Measurements from ENCODE around the gene TMEM260. TPM values are rescaled to one million over a fixed set of nuclear protein-coding genes. Genes with fewer than 3 reads are reported as not detected.
"Not testable (repeated sequence)": the region's sequence is repeated elsewhere in the genome, so short reads cannot be mapped to it uniquely, and the experiment has no call there.

TMEM260 gene
- total RNA-seq, 1 donor from 2014 or later, result 17.9 TPM

GRCh38 chr14:56594428-56594827, 14.8 kb downstream of the TMEM260 start:
- DNase-seq (ENCODE audit: low spot score in 2 of 2) (no peak), FAIRE-seq (peak; percentile 13)

- FAIRE-seq (no peak), DNase-seq (ENCODE audit: low spot score in 2 of 2) (no peak)
These were observed 18.9 kb downstream of the TMEM260 start for GRCh38 chr14:56598519-56598918.

GRCh38 chr14:56603648-56604047, 24.1 kb downstream of the TMEM260 start:
- DNase-seq (ENCODE audit: low spot score in 2 of 2) (no peak), FAIRE-seq (no peak)

DNA sequence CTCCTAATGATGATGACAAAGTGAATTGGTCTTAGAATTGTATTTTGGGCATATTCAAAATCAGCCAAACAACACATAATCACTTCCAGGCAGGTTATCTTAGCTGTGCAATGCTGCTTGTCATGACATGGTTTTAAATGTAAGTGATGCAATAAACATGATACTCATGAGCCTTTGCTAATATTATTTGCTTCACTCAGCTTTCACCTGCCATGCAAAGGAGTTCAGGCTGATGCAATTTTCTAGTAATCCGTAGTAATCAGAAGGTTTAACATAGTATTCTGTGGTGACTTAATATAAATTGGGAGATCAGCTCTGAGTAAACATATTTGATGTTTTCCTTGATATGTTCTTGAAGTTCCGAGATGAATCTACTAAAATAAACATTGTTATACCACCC, 29.1 kb downstream of the TMEM260 start:
- FAIRE-seq (no peak), DNase-seq (ENCODE audit: low spot score in 2 of 2) (no peak)

- not testable (repeated sequence) for FAIRE-seq; DNase-seq (ENCODE audit: low spot score in 2 of 2)
These were observed 32.1 kb downstream of the TMEM260 start for GRCh38 chr14:56611663-56612062.

GRCh38 chr14:56617084-56617483, 37.5 kb downstream of the TMEM260 start:
- DNase-seq (ENCODE audit: low spot score in 2 of 2) (no peak), FAIRE-seq (no peak)

GRCh38 chr14:56630707-56631106, 51.1 kb downstream of the TMEM260 start:
- DNase-seq (ENCODE audit: low spot score in 2 of 2) (no peak), FAIRE-seq (no peak)

DNA sequence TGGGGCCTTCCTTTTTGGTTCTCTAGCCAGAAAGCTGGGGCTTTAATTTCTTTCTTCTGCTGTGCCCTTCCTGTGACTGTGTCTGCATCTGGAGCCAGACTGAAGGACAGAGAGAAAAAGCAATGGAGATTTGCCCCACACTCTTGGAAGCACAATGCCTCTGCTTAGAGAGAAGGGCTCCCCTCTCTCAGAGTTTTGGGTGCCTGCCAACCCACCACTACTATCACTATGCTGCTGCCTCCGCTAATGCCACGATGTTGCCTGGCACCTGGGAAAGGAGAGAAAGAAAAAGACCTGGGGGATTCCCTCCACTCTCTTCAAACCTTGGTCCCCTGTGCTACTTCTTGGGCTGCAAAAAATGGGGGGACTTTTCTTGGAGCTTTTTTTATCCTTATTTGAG, 52.6 kb downstream of the TMEM260 start:
- DNase-seq (ENCODE audit: low spot score in 2 of 2) (no peak), FAIRE-seq (no peak)

GRCh38 chr14:56633544-56633943, 53.9 kb downstream of the TMEM260 start:
- FAIRE-seq, result no peak
- DNase-seq (ENCODE audit: low spot score in 2 of 2), result no peak

GRCh38 chr14:56635041-56635440, 55.4 kb downstream of the TMEM260 start:
- DNase-seq (ENCODE audit: low spot score in 2 of 2) (no peak), FAIRE-seq (no peak)

- no peak for FAIRE-seq
- no peak for DNase-seq (ENCODE audit: low spot score in 2 of 2)
These were observed 67.9 kb downstream of the TMEM260 start for GRCh38 chr14:56647493-56647892.

DNA sequence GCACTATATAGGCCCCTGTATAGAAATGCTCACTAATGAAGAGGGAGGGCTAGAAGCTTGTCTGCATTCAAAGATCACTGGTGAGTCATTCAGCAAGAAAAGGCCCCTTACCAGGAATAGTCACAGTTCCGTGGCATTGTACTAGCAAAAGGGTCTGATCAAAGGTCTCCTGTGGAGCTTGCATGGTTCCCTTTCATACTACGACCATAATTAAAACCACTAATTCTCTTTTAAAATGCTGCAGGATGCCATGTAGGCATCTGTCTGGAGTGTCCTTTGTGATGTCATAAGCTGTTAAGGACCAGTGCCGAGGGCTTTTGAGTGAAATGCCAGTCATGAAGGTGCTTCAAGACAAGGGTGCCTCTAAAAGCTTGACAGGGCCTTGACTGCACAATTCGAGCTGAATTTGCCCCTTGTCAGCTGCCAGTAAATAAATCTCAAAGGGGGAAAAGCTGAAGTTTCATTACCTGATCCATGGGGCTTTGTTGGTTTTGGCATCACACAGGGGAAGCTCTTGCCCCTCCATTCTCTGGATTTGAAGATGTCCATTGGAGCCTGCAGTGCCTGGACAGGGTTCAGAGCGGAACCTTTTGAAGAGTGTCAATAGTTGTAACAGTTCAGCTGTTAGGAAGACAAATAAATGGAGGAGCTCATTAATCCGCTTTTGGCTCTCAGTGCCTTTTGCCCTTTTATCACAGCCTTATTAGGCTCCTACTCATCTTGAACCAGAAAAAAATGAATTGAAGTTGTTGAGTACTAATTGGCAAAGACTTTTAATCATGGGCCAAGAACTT, 69.1 kb downstream of the TMEM260 start:
- no peak for DNase-seq (ENCODE audit: low spot score in 2 of 2)
- no peak for FAIRE-seq

- no peak for FAIRE-seq
- DNase-seq (ENCODE audit: low spot score in 2 of 2), result no peak
These were observed 69.8 kb downstream of the TMEM260 start for GRCh38 chr14:56649382-56649781.

DNA sequence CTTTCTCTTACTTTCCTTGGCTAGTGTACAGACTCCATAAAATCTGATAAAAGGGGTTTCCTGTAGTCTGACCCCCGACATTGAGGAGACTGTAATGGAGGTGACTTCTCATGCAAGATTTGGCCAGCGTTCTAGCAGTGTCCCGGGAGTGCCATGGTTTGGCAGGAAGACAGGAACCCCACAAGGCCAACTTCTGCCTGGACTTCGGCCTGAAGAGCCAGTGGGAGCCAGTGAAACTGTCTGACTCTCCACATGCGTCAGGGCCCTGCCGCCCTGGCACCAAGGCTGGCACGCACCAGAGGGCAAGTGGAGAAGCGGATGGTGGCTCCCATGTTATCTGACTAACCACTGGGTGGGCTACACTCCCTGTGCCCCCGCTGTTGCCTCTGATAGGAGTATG, 70.5 kb downstream of the TMEM260 start:
- DNase-seq (ENCODE audit: low spot score in 2 of 2), result no peak
- FAIRE-seq, result no peak

DNA sequence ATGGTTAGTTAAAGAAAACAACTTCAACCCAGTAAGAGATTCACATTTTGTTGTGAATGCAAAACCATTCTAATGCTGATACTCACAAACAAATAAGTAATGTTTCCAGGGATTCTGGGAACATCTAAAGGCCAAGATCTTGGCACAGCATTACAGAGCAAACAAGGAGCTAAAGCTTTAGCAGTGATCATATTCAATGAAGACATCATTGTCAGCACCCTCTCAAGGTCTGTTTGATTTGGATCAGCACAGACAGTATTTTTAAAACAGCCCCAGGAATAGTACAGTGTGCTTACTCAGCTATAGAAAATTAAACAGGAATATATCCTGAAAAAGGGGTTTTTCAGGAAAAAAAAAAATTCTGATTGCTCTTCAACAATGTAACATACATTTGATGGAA, 71.4 kb downstream of the TMEM260 start:
- no peak for FAIRE-seq
- DNase-seq (ENCODE audit: low spot score in 2 of 2), result no peak

- no peak for FAIRE-seq
- no peak for DNase-seq (ENCODE audit: low spot score in 2 of 2)
These were observed 78.0 kb downstream of the TMEM260 start for GRCh38 chr14:56657604-56658003.

- FAIRE-seq (no peak), DNase-seq (ENCODE audit: low spot score in 2 of 2) (no peak)
These were observed 79.8 kb downstream of the TMEM260 start for GRCh38 chr14:56659378-56659777.

DNA sequence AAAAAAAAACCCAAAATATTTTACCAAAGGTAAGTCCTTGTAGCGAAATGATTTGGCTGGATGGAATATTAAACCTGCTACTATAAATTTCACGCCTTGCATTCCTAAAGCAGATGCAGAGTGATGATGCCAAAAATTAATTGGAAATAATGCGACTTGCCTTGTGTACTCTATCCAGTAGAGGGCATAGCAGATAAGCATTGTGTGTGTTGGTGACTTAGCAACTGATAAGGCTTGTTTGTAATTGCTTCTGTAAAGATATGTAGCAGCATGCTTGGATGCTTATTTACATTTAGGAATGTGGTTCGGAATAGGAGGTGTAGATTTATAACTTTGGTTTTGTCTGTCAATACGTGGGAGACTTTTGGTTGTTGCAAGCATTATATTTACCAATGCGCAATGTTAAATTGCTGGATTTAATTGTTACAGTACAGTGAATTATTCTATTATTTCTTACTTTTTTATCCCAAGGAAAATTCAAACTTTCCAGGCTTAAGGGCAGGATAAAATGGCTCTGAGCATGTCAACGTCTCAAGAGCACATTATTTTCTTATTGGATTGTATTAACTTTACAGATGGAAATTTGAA, 80.5 kb downstream of the TMEM260 start:
- peak; percentile 23 to 51 for DNase-seq (ENCODE audit: low spot score in 2 of 2)
- no peak for FAIRE-seq

DNA sequence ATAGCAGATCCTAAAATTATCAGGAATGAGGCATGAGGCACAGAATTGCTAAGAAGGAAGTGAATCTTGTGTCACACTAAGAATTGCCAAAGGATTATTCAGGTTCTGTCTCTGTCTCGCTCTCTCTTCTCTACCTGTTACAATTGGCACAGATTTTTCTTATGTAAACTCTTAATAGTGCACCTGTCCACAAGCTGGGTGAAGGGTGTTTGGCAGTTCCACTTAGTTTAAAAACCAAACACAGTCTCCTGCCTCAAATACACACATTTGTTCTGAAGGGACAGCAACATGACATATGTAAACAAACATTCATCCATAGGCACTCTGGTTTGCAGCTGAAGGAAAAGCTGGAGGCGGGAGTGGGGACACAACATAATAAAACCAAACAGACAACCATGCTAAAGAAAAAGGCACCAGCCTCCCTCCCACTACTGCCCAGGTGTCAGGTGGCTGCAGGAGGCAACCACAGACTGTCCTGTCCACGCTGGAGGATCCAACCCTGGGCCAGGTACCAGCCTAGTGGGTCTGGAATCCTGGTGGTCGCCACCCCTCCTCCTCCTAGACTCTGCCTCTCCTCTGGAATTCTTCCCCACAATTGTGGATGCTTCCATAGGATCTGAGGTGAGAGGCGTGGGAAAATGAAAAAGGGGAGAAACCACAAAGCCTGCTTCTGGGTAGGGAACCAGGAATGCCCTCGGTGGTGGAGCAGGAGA, 81.2 kb downstream of the TMEM260 start:
- FAIRE-seq, result no peak
- no peak for DNase-seq (ENCODE audit: low spot score in 2 of 2)

DNA sequence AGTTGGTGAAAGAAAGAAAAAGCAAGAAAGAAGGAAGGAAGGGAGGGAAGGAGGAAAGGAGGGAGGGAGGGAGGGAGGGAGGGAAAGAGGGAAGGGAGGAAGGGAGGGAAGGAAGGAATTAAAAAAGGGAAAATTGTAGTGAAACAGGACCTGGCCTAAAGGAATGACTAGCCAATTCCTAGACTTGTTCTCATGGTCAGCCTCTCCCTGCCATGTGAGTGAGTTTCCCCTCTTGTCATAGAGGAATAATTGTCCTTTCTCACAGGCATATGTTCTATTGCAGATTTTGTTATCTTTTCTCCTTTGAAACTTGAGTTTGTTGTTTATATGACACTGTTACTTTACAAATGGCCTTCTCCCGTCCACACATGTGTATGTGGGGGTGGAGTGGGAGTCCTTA, 81.9 kb downstream of the TMEM260 start:
- FAIRE-seq, result no peak
- DNase-seq (ENCODE audit: low spot score in 2 of 2), result no peak

GRCh38 chr14:56664811-56665421, 85.3 kb downstream of the TMEM260 start:
- DNase-seq (ENCODE audit: low spot score in 2 of 2), result no peak
- FAIRE-seq, result no peak
